ENCODE measurements around the gene JCHAIN.
A peak's percentile ranks its signal among the peaks of the same experiment; 100 is the strongest.

DNA sequence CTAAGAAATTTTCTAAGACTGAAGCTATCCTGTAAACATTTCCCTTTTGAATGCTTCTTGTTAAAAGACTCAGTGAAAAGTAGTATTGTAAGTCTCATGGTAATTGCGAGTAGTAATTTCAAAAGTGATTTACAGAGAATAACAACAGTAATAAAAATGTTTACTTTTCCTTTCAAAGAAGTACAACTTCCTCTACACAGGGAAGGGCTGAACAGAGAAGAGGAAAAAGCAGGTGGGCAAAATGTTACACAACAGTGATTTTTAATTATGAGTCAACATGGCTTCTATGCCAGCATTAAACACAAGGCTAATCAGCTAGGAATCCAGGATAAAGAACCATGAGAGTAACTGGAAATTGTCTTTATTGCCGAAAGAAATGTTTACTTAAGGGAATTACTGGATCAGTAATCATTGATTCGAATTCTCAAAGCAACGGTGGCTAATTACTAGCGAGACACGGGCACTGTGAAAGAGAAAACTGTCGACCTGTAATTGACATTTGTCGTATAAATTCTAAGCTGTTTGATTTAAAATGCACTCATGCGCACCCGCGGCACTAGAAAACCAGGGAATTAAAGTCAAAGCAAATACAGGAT lies 37.4 kb upstream of the JCHAIN start:
- TF ChIP-seq, protein P1, sequence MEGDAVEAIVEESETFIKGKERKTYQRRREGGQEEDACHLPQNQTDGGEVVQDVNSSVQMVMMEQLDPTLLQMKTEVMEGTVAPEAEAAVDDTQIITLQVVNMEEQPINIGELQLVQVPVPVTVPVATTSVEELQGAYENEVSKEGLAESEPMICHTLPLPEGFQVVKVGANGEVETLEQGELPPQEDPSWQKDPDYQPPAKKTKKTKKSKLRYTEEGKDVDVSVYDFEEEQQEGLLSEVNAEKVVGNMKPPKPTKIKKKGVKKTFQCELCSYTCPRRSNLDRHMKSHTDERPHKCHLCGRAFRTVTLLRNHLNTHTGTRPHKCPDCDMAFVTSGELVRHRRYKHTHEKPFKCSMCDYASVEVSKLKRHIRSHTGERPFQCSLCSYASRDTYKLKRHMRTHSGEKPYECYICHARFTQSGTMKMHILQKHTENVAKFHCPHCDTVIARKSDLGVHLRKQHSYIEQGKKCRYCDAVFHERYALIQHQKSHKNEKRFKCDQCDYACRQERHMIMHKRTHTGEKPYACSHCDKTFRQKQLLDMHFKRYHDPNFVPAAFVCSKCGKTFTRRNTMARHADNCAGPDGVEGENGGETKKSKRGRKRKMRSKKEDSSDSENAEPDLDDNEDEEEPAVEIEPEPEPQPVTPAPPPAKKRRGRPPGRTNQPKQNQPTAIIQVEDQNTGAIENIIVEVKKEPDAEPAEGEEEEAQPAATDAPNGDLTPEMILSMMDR (conservative IDR thresholded peaks at IDR 0.05; ENCODE audit: low read depth, low read length) = no peak
- no peak for TF ChIP-seq SMC3 (IDR thresholded peaks at IDR 0.05; ENCODE audit: low read depth, low read length)
- TF ChIP-seq POLR2A (IDR thresholded peaks at IDR 0.05; ENCODE audit: low read depth, low read length) = no peak
- peak; percentile 25 for TF ChIP-seq RCOR1 (IDR thresholded peaks at IDR 0.05; ENCODE audit: insufficient replicate concordance, low read length)
- no peak for TF ChIP-seq MAFK (IDR thresholded peaks at IDR 0.05; ENCODE audit: low read depth, low read length)
- TF ChIP-seq CHD1 (IDR thresholded peaks at IDR 0.05; ENCODE audit: low read depth, low read length) = no peak
- TF ChIP-seq ELK1 (IDR thresholded peaks at IDR 0.05; ENCODE audit: borderline replicate concordance, low read depth, low read length) = no peak
- TF ChIP-seq RAD21 (IDR thresholded peaks at IDR 0.05; ENCODE audit: low read length) = no peak
- 0 out of 2 replicates have a peak, but pooled peaks have one; percentile 9 for TF ChIP-seq RFX5 (IDR thresholded peaks at IDR 0.05; ENCODE audit: low read depth, low read length)
- TF ChIP-seq, protein P2, sequence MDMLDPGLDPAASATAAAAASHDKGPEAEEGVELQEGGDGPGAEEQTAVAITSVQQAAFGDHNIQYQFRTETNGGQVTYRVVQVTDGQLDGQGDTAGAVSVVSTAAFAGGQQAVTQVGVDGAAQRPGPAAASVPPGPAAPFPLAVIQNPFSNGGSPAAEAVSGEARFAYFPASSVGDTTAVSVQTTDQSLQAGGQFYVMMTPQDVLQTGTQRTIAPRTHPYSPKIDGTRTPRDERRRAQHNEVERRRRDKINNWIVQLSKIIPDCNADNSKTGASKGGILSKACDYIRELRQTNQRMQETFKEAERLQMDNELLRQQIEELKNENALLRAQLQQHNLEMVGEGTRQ (IDR thresholded peaks at IDR 0.05; ENCODE audit: low read depth, low read length) = no peak
- TF ChIP-seq NFE2L2 (IDR thresholded peaks at IDR 0.05; ENCODE audit: low read depth, low read length) = no peak
- TF ChIP-seq CEBPB (IDR thresholded peaks at IDR 0.05; ENCODE audit: low read depth, low read length) = peak; percentile 94

All from IMR-90 (cell line).